HCT116 (cell line): ENCODE measurements around the gene TRAF2. TPM values are rescaled to one million over a fixed set of nuclear protein-coding genes. Genes with fewer than 3 reads are reported as not detected.

Experiments
- ATAC-seq: fragments of 200-7000 bp; cut with Tn5 transposase; 2 replicates; pipeline ENCODE4 v1.9.1; 2020; ENCODE audit warnings: mild to moderate bottlenecking, moderate library complexity
- BruUV-seq: library from RNA; stranded (reverse); fragments of 400-500 nt; replicated peaks from 2 replicates; lab custom pipeline; 2021; lab: Mats Ljungman, UMichigan
- CTCF ChIA-PET: fragments of 300-600 bp; sonication (Branson Sonifier 250); formaldehyde crosslinking; loops from one replicate; lab custom pipeline; 2021; ENCODE audit warnings: antibody characterized with exemption; lab: Charles Lee
- POLR2A ChIA-PET: fragments of 300-600, 350-600 bp; sonication (Branson Sonifier 250); formaldehyde crosslinking; loops from one replicate; lab custom pipeline; 2021; ENCODE audit warnings: antibody characterized with exemption; lab: Charles Lee
- RAD21 ChIA-PET, 2 experiments: fragments of 300-600 bp; sonication (Branson Sonifier 250); formaldehyde crosslinking; loops; one replicate each; lab custom pipeline; 2023; ENCODE audit warnings: low total read pairs in 2 of 2; ENCODE audit not compliant: uncharacterized antibody in 2 of 2, unreplicated experiment in 2 of 2, low non-redundant PET in 1 of 2; lab: Charles Lee
- DNase-seq: peaks from one replicate; pipeline ENCODE4 v3.0.0-alpha.2; 2010; ENCODE audit warnings: low read depth, low spot score
- H2AFZ ChIP-seq: fragments of 200-600 bp; shearing (Covaris generic), sonication (generic); 2 replicates; pipeline ENCODE4 v1.6.1; 2017; ENCODE audit warnings: low read depth, mixed run types, mixed read lengths, antibody characterized with exemption, low read length; ENCODE audit not compliant: poor library complexity, severe bottlenecking
- H3K27ac ChIP-seq: 2 replicates; pipeline ENCODE4 v1.5.1; 2012; ENCODE audit warnings: low read depth, low read length
- H3K27me3 ChIP-seq: fragments of 200-600 bp; sonication (generic); 2 replicates; pipeline ENCODE4 v1.6.1; 2016; ENCODE audit warnings: mixed run types, low read length, mixed read lengths; ENCODE audit not compliant: insufficient read depth
- H3K36me3 ChIP-seq, 2 experiments: fragments of 200-500 bp in 1 of 2; fragments of 200-600 bp in 1 of 2; sonication (Bioruptor generic) in 1 of 2; sonication (generic) in 1 of 2; 2 replicates each; pipeline versions ENCODE4 v1.5.1 to v1.6.1; 2014 to 2016; ENCODE audit warnings: low read length in 2 of 2, inconsistent platforms in 1 of 2, mixed read lengths in 1 of 2, mixed run types in 1 of 2; ENCODE audit not compliant: insufficient read depth in 2 of 2, control insufficient read depth in 1 of 2
- H3K4me1 ChIP-seq, 2 experiments: fragments of 200-600 bp in 1 of 2; sonication (generic) in 1 of 2; 2 replicates each; pipeline versions ENCODE4 v1.5.1 to v1.6.1; 2012 to 2017; ENCODE audit warnings: low read length in 2 of 2, inconsistent platforms in 1 of 2, mild to moderate bottlenecking in 1 of 2, mixed read lengths in 1 of 2, mixed run types in 1 of 2, moderate library complexity in 1 of 2; ENCODE audit not compliant: insufficient read depth in 2 of 2, control insufficient read depth in 1 of 2
- H3K4me2 ChIP-seq: fragments of 200-600 bp; sonication (generic); 2 replicates; pipeline ENCODE4 v1.6.1; 2017; ENCODE audit warnings: mixed run types, low read length, mixed read lengths
- H3K4me3 ChIP-seq, 2 experiments: fragments of 200-600 bp in 1 of 2; sonication (generic) in 1 of 2; replicated peaks in 1 of 2; 2 replicates each; pipeline ENCODE4 v1.5.1; 2011 to 2016; ENCODE audit warnings: low read length in 2 of 2, control low read depth in 1 of 2, low read depth in 1 of 2, mild to moderate bottlenecking in 1 of 2, mixed read lengths in 1 of 2, mixed run types in 1 of 2
- H3K79me2 ChIP-seq: fragments of 200-600 bp; sonication (generic); 2 replicates; pipeline ENCODE4 v1.6.1; 2017; ENCODE audit warnings: mild to moderate bottlenecking, mixed run types, low read length, moderate library complexity, mixed read lengths; ENCODE audit not compliant: insufficient read depth
- H3K9ac ChIP-seq: fragments of 200-600 bp; sonication (generic); 2 replicates; pipeline ENCODE4 v1.6.1; 2016; ENCODE audit warnings: low read length, mixed read lengths
- H3K9me2 ChIP-seq: fragments of 200-600 bp; sonication (generic), shearing (Covaris generic); 2 replicates; pipeline ENCODE4 v1.6.1; 2017; ENCODE audit warnings: mixed run types, mild to moderate bottlenecking, moderate library complexity; ENCODE audit not compliant: insufficient read depth
- H3K9me3 ChIP-seq, 2 experiments: fragments of 200-500 bp in 1 of 2; fragments of 200-600 bp in 1 of 2; sonication (Bioruptor generic) in 1 of 2; sonication (generic) in 1 of 2; 2 replicates each; pipeline ENCODE4 v1.6.1; 2014 to 2017; ENCODE audit warnings: low read length in 2 of 2, mixed read lengths in 2 of 2, inconsistent platforms in 1 of 2, low read depth in 1 of 2, mild to moderate bottlenecking in 1 of 2, mixed run types in 1 of 2, moderate library complexity in 1 of 2; ENCODE audit not compliant: control insufficient read depth in 1 of 2, insufficient read depth in 1 of 2
- H4K20me1 ChIP-seq: fragments of 200-600 bp; sonication (generic), shearing (Covaris generic); 2 replicates; pipeline ENCODE4 v1.6.1; 2017; ENCODE audit warnings: mixed run types, mild to moderate bottlenecking, moderate library complexity; ENCODE audit not compliant: insufficient read depth
- CBX3 ChIP-seq: IDR thresholded peaks from 2 replicates; pipeline ENCODE4 v1.6.1; 2012; ENCODE audit warnings: low read depth
- CEBPB ChIP-seq: IDR thresholded peaks from 2 replicates; pipeline ENCODE4 v1.6.1; 2012; ENCODE audit warnings: low read depth
- CTCF ChIP-seq, 3 experiments: fragments of 200-600 bp in 1 of 3; sonication (generic) in 1 of 3; IDR thresholded peaks in 2 of 3; conservative IDR thresholded peaks in 1 of 3; 2 replicates each; pipeline ENCODE4 v1.5.1; 2012 to 2017; ENCODE audit warnings: low read depth in 2 of 3, low read length in 2 of 3, antibody characterized with exemption in 1 of 3, borderline replicate concordance in 1 of 3, control low read depth in 1 of 3, mild to moderate bottlenecking in 1 of 3, mixed read lengths in 1 of 3, mixed run types in 1 of 3, moderate library complexity in 1 of 3; ENCODE audit not compliant: insufficient read depth in 1 of 3
- EGR1 ChIP-seq: IDR thresholded peaks from 2 replicates; pipeline ENCODE4 v1.6.1; 2012; ENCODE audit warnings: low read depth
- ELF1 ChIP-seq: IDR thresholded peaks from 2 replicates; pipeline ENCODE4 v1.6.1; 2012; ENCODE audit warnings: low read depth, borderline replicate concordance
- EZH2 ChIP-seq: fragments of 200-600 bp; sonication (generic); IDR thresholded peaks from 2 replicates; pipeline ENCODE4 v1.6.1; 2017; ENCODE audit warnings: antibody characterized with exemption, mixed run types
- EZH2phosphoT487 ChIP-seq: fragments of 200-600 bp; IDR thresholded peaks from 2 replicates; pipeline ENCODE4 v1.6.1; 2018; ENCODE audit warnings: antibody characterized with exemption, borderline replicate concordance
- FOSL1 ChIP-seq: IDR thresholded peaks from 2 replicates; pipeline ENCODE4 v1.6.1; 2012; ENCODE audit warnings: low read depth
- JUND ChIP-seq: IDR thresholded peaks from 2 replicates; pipeline ENCODE4 v1.6.1; 2012
- POLR2A ChIP-seq: IDR thresholded peaks from 2 replicates; pipeline ENCODE4 v1.7.0; 2011; ENCODE audit warnings: borderline replicate concordance; ENCODE audit not compliant: insufficient read depth, insufficient read length; ENCODE audit errors: extremely low read depth
- RAD21 ChIP-seq: IDR thresholded peaks from 2 replicates; pipeline ENCODE4 v1.6.1; 2012; ENCODE audit warnings: low read depth, mild to moderate bottlenecking
- SIN3A ChIP-seq: IDR thresholded peaks from 2 replicates; pipeline ENCODE4 v1.6.1; 2012; ENCODE audit warnings: low read depth
- TCF7L2 ChIP-seq: IDR thresholded peaks from 2 replicates; pipeline ENCODE4 v1.7.0; 2011; ENCODE audit warnings: borderline replicate concordance, inconsistent platforms; ENCODE audit not compliant: insufficient read depth, insufficient read length; ENCODE audit errors: extremely low read depth
- ZNF274 ChIP-seq: fragments of 200-500 bp; sonication (Bioruptor generic); IDR thresholded peaks from 2 replicates; pipeline ENCODE4 v1.6.1; 2014; ENCODE audit warnings: mild to moderate bottlenecking, low read depth, low read length, inconsistent platforms
- intact Hi-C: fragments of 100-400 bp; cut with micrococcal nuclease; formaldehyde crosslinking; loops from 2 replicates; pipeline ENCODE4 v1.10.0; 2022
- total RNA-seq: library from RNA; stranded (reverse); gene quantifications from one replicate; pipeline ENCODE4 v1.2.1, GENCODE V29; 2021; ENCODE audit not compliant: unreplicated experiment
- TF ChIP-seq, protein P1 (sequence below): IDR thresholded peaks from 2 replicates; pipeline ENCODE4 v1.6.1; 2012
- TF ChIP-seq, protein P2 (sequence below): IDR thresholded peaks from 2 replicates; pipeline ENCODE4 v1.6.1; 2011; ENCODE audit warnings: mild to moderate bottlenecking, low read length, moderate library complexity; ENCODE audit not compliant: insufficient replicate concordance; ENCODE audit errors: extremely low read depth
- TF ChIP-seq, protein P3 (sequence below): IDR thresholded peaks from 2 replicates; pipeline ENCODE4 v1.6.1; 2012
- TF ChIP-seq, protein P4 (sequence below): IDR thresholded peaks from 2 replicates; pipeline ENCODE4 v1.6.1; 2012; ENCODE audit warnings: low read depth

The TRAF2 gene
- total RNA-seq, 1 experiment from 2014 or later = 28.4 TPM

GRCh38 chr9:136865768-136866103 is 20.6 kb upstream of the TRAF2 start:
- no TSS peak for BruUV-seq
- Histone ChIP-seq H3K36me3 (peaks cover 23 to 25% of the 10 kb centered on the region in 2 experiments; a peak in 3 of 4 replicates), H3K4me3 (peak overlapping the region; percentile 77 to 80)

More at GRCh38 chr9:136865768-136866103, 20.6 kb upstream of the TRAF2 start:
- DNase-seq = no peak
- RAD21 ChIA-PET = no interaction called here
- Histone ChIP-seq H3K27me3 (no peaks in the 10 kb centered on the region), H3K9me3 (no peaks in the 10 kb centered on the region; a peak in 1 of 4 replicates), H3K4me1 (peaks cover 4 to 13% of the 10 kb centered on the region in 2 experiments; a peak in 3 of 4 replicates), H2AFZ (no peak overlapping the region), H3K27ac (peak overlapping the region; percentile 84), H3K9ac (peak overlapping the region; percentile 84), H4K20me1 (no peaks in the 10 kb centered on the region), H3K79me2 (peaks cover 31% of the 10 kb centered on the region), H3K9me2 (no peaks in the 10 kb centered on the region), H3K4me2 (peak overlapping the region; percentile 79)
- POLR2A ChIA-PET = interaction anchor here (0.9 to 1.0 kb wide), 3 partner anchors 17 to 20 kb away, joined by 3 to 4 read pairs (median 4); partner anchors contain the start of gene TRAF2
- CTCF ChIA-PET = no interaction called here
- TF ChIP-seq FOSL1 (no peak), EZH2phosphoT487 (no peak), EGR1 (no peak), ELF1 (no peak), POLR2A (no peak), CBX3 (no peak), TCF7L2 (no peak), CTCF (IDR thresholded peaks at IDR 0.05 in 2 of 3, conservative IDR thresholded peaks at IDR 0.05 in 1 of 3; ENCODE audit: borderline replicate concordance in 1 of 3, insufficient read depth in 1 of 3, low read depth in 2 of 3, low read length in 2 of 3) (no peak), ZNF274 (no peak), EZH2 (no peak), JUND (no peak), SIN3A (no peak), CEBPB (no peak), RAD21 (no peak)
- TF ChIP-seq, protein P1, sequence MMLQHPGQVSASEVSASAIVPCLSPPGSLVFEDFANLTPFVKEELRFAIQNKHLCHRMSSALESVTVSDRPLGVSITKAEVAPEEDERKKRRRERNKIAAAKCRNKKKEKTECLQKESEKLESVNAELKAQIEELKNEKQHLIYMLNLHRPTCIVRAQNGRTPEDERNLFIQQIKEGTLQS = no peak
- TF ChIP-seq, protein P2, sequence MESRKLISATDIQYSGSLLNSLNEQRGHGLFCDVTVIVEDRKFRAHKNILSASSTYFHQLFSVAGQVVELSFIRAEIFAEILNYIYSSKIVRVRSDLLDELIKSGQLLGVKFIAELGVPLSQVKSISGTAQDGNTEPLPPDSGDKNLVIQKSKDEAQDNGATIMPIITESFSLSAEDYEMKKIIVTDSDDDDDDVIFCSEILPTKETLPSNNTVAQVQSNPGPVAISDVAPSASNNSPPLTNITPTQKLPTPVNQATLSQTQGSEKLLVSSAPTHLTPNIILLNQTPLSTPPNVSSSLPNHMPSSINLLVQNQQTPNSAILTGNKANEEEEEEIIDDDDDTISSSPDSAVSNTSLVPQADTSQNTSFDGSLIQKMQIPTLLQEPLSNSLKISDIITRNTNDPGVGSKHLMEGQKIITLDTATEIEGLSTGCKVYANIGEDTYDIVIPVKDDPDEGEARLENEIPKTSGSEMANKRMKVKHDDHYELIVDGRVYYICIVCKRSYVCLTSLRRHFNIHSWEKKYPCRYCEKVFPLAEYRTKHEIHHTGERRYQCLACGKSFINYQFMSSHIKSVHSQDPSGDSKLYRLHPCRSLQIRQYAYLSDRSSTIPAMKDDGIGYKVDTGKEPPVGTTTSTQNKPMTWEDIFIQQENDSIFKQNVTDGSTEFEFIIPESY = no peak
- TF ChIP-seq, protein P3, sequence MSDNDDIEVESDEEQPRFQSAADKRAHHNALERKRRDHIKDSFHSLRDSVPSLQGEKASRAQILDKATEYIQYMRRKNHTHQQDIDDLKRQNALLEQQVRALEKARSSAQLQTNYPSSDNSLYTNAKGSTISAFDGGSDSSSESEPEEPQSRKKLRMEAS = no peak
- TF ChIP-seq, protein P4, sequence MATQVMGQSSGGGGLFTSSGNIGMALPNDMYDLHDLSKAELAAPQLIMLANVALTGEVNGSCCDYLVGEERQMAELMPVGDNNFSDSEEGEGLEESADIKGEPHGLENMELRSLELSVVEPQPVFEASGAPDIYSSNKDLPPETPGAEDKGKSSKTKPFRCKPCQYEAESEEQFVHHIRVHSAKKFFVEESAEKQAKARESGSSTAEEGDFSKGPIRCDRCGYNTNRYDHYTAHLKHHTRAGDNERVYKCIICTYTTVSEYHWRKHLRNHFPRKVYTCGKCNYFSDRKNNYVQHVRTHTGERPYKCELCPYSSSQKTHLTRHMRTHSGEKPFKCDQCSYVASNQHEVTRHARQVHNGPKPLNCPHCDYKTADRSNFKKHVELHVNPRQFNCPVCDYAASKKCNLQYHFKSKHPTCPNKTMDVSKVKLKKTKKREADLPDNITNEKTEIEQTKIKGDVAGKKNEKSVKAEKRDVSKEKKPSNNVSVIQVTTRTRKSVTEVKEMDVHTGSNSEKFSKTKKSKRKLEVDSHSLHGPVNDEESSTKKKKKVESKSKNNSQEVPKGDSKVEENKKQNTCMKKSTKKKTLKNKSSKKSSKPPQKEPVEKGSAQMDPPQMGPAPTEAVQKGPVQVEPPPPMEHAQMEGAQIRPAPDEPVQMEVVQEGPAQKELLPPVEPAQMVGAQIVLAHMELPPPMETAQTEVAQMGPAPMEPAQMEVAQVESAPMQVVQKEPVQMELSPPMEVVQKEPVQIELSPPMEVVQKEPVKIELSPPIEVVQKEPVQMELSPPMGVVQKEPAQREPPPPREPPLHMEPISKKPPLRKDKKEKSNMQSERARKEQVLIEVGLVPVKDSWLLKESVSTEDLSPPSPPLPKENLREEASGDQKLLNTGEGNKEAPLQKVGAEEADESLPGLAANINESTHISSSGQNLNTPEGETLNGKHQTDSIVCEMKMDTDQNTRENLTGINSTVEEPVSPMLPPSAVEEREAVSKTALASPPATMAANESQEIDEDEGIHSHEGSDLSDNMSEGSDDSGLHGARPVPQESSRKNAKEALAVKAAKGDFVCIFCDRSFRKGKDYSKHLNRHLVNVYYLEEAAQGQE = no peak
- intact Hi-C loops = no loop called here
- peak; percentile 43 for ATAC-seq
